ENCODE measurements around the gene TPM1. TPM values are rescaled to one million over a fixed set of nuclear protein-coding genes. Genes with fewer than 3 reads are reported as not detected.

The TPM1 gene
- 22.5 TPM for total RNA-seq (2021; ENCODE audit: unreplicated experiment)
- 21.6 and 27.5 TPM in 2 replicates for polyA plus RNA-seq (2012)
- percentile 43 among the genes with signal in this experiment for Bru-seq, nascent RNA
- percentile 57 among the genes with signal in this experiment for BruChase-seq, experiment 1, labeled RNA remaining after a 6-hour chase
- BruChase-seq, experiment 2, labeled RNA remaining after a 2-hour chase: percentile 62 among the genes with signal in this experiment
- long read RNA-seq, transcript TPM1-208 (8 exons, 943 nt): major isoform, 25 of 29 reads
- long read RNA-seq, partial matches to known transcripts: 2 of 29 reads
- long read RNA-seq, other reads (novel, unspliced or antisense): 2 of 29 reads

DNA sequence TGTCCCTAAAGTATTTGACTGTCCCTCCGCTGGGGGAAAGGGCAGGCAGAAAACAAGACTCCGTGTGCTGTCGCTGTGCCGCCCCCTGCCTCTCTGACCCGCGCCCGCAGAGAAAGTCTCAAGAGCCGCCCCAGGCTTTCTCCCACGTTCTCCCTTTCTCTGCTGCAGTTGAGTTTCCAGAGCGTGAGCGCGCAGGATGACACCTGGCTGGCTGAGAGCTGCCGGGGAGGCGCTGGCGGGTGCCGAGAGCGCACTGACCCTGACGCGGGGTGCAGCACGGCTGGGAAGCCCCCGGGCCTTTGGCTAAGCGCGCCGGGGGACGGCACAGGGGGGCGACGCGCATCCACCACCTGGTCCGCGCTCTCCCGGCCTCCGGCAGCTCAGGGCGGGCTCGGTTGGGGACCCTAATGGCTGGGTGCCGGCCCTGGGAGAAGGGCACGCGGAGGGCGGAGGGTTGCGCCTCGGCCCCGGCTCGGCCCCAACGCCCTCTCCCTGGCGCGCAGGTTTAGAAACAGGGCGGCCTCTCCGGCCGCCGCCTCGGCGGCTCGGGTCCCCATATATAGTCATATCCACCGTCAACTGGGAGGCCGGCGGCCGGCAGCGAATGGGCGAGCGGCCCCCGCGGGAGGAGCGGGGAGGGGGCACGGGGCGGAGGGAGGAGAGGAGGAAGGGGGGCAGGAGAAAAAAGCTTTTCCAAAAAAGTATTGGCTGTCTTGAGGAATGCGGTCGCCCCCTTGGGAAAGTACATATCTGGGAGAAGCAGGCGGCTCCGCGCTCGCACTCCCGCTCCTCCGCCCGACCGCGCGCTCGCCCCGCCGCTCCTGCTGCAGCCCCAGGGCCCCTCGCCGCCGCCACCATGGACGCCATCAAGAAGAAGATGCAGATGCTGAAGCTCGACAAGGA is at the start of gene TPM1:
Gene TPM1 (plus strand): TSS at position 774 of the 903 bp plus-strand sequence. CDS start 83 bp downstream, at position 857.
- intact Hi-C loops (cut with micrococcal nuclease): loop anchor here (10.0 kb wide), 1 partner anchor 233 kb away; the partner anchor contains the start of gene APH1B
- no peak within 1 kb of the TSS for H2AFZ ChIP-seq (ENCODE audit: low read depth, low read length, poor library complexity, severe bottlenecking)
- no peak for TF ChIP-seq YY1 (IDR thresholded peaks at IDR 0.05; ENCODE audit: extremely low read depth, insufficient replicate concordance, low read depth, low read length)
- TF ChIP-seq EZH2phosphoT487 (IDR thresholded peaks at IDR 0.05; ENCODE audit: borderline replicate concordance): no peak
- TF ChIP-seq FOSL1 (IDR thresholded peaks at IDR 0.05; ENCODE audit: low read depth): no peak
- TF ChIP-seq CEBPB (IDR thresholded peaks at IDR 0.05; ENCODE audit: low read depth): no peak
- TF ChIP-seq POLR2A (IDR thresholded peaks at IDR 0.05; ENCODE audit: borderline replicate concordance, extremely low read depth, insufficient read depth, insufficient read length): no peak
- TF ChIP-seq, protein P1, sequence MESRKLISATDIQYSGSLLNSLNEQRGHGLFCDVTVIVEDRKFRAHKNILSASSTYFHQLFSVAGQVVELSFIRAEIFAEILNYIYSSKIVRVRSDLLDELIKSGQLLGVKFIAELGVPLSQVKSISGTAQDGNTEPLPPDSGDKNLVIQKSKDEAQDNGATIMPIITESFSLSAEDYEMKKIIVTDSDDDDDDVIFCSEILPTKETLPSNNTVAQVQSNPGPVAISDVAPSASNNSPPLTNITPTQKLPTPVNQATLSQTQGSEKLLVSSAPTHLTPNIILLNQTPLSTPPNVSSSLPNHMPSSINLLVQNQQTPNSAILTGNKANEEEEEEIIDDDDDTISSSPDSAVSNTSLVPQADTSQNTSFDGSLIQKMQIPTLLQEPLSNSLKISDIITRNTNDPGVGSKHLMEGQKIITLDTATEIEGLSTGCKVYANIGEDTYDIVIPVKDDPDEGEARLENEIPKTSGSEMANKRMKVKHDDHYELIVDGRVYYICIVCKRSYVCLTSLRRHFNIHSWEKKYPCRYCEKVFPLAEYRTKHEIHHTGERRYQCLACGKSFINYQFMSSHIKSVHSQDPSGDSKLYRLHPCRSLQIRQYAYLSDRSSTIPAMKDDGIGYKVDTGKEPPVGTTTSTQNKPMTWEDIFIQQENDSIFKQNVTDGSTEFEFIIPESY (IDR thresholded peaks at IDR 0.05; ENCODE audit: extremely low read depth, insufficient replicate concordance, low read length): no peak
- TF ChIP-seq JUND (IDR thresholded peaks at IDR 0.05): no peak
- TF ChIP-seq EZH2 (IDR thresholded peaks at IDR 0.05): no peak
- TF ChIP-seq, protein P2, sequence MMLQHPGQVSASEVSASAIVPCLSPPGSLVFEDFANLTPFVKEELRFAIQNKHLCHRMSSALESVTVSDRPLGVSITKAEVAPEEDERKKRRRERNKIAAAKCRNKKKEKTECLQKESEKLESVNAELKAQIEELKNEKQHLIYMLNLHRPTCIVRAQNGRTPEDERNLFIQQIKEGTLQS (IDR thresholded peaks at IDR 0.05): no peak
- no peak for TF ChIP-seq ZFX (IDR thresholded peaks at IDR 0.05)
- no peak for TF ChIP-seq RAD21 (IDR thresholded peaks at IDR 0.05; ENCODE audit: low read depth)
- TF ChIP-seq, protein P3, sequence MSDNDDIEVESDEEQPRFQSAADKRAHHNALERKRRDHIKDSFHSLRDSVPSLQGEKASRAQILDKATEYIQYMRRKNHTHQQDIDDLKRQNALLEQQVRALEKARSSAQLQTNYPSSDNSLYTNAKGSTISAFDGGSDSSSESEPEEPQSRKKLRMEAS (IDR thresholded peaks at IDR 0.05): no peak
- TF ChIP-seq CBX3 (IDR thresholded peaks at IDR 0.05; ENCODE audit: low read depth): no peak
- no peak for TF ChIP-seq ZNF274 (IDR thresholded peaks at IDR 0.05; ENCODE audit: low read depth, low read length)
- TF ChIP-seq, protein P4, sequence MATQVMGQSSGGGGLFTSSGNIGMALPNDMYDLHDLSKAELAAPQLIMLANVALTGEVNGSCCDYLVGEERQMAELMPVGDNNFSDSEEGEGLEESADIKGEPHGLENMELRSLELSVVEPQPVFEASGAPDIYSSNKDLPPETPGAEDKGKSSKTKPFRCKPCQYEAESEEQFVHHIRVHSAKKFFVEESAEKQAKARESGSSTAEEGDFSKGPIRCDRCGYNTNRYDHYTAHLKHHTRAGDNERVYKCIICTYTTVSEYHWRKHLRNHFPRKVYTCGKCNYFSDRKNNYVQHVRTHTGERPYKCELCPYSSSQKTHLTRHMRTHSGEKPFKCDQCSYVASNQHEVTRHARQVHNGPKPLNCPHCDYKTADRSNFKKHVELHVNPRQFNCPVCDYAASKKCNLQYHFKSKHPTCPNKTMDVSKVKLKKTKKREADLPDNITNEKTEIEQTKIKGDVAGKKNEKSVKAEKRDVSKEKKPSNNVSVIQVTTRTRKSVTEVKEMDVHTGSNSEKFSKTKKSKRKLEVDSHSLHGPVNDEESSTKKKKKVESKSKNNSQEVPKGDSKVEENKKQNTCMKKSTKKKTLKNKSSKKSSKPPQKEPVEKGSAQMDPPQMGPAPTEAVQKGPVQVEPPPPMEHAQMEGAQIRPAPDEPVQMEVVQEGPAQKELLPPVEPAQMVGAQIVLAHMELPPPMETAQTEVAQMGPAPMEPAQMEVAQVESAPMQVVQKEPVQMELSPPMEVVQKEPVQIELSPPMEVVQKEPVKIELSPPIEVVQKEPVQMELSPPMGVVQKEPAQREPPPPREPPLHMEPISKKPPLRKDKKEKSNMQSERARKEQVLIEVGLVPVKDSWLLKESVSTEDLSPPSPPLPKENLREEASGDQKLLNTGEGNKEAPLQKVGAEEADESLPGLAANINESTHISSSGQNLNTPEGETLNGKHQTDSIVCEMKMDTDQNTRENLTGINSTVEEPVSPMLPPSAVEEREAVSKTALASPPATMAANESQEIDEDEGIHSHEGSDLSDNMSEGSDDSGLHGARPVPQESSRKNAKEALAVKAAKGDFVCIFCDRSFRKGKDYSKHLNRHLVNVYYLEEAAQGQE (IDR thresholded peaks at IDR 0.05; ENCODE audit: low read depth): no peak
- no peak for TF ChIP-seq SP1 (IDR thresholded peaks at IDR 0.05; ENCODE audit: low read depth)
- TF ChIP-seq ELF1 (IDR thresholded peaks at IDR 0.05; ENCODE audit: borderline replicate concordance, low read depth): no peak
- TF ChIP-seq POLR2AphosphoS5 (IDR thresholded peaks at IDR 0.05; ENCODE audit: low read depth, low read length): no peak
- no peak for TF ChIP-seq SIN3A (IDR thresholded peaks at IDR 0.05; ENCODE audit: low read depth)
- H3K27me3 ChIP-seq (ENCODE audit: insufficient read depth, low read length): no peaks in the 10 kb centered on the region
- no peak within 1 kb of the TSS for H3K4me2 ChIP-seq (ENCODE audit: low read length)
- no peak for DNase-seq (ENCODE audit: low read depth, low spot score)
- ATAC-seq: no peak
- H3K4me1 ChIP-seq (ENCODE audit: control insufficient read depth in 1 of 2, insufficient read depth in 2 of 2, low read length in 2 of 2): peaks cover 2 to 14% of the 10 kb centered on the region in 2 experiments; a peak in 2 of 4 replicates
- RAD21 ChIA-PET (ENCODE audit: low non-redundant PET in 1 of 2, low total read pairs in 2 of 2, uncharacterized antibody in 2 of 2, unreplicated experiment in 2 of 2): no interaction called here
- H3K9ac ChIP-seq (ENCODE audit: low read length): no peak within 1 kb of the TSS
- H3K79me2 ChIP-seq (ENCODE audit: insufficient read depth, low read length): no peaks in the 10 kb centered on the region
- no peaks in the 10 kb centered on the region for H4K20me1 ChIP-seq (ENCODE audit: insufficient read depth)
- H3K9me2 ChIP-seq (ENCODE audit: insufficient read depth): no peaks in the 10 kb centered on the region
- no TSS peak for BruUV-seq (replicated peaks)
- POLR2A ChIA-PET: no interaction called here
- CTCF ChIA-PET: no interaction called here
- no peaks in the 10 kb centered on the region for H3K9me3 ChIP-seq (ENCODE audit: control insufficient read depth in 1 of 2, insufficient read depth in 1 of 2, low read depth in 1 of 2, low read length in 2 of 2)
- no peaks in the 10 kb centered on the region for H3K36me3 ChIP-seq (ENCODE audit: control insufficient read depth in 1 of 2, insufficient read depth in 2 of 2, low read length in 2 of 2)
- no peak within 1 kb of the TSS for H3K4me3 ChIP-seq (replicated peaks in 1 of 2; ENCODE audit: low read depth in 1 of 2, low read length in 2 of 2)
- no peak within 1 kb of the TSS for H3K27ac ChIP-seq (ENCODE audit: low read depth, low read length)

Measured in HCT116 (cell line).